ENCODE data around the gene CREG2. TPM values are rescaled to one million over a fixed set of nuclear protein-coding genes. Genes with fewer than 3 reads are reported as not detected.

Gene CREG2
- total and polyA plus RNA-seq, 2 donors: 0.51 to 0.63 TPM

- Histone ChIP-seq H3K4me1 (ENCODE audit: insufficient read depth) (no peaks in the 10 kb centered on the region), H3K4me3 (ENCODE audit: low read depth, low read length) (no peak overlapping the region), H3K27ac (ENCODE audit: low read depth) (no peak overlapping the region), H3K36me3 (ENCODE audit: insufficient read depth) (no peaks in the 10 kb centered on the region)
- DNase-seq (ENCODE audit: extremely low spot score): no peak
- WGBS: 92% methylated on average over 7 of the region's 7 CpGs
Observed at GRCh38 chr2:101374821-101375561, 12.3 kb downstream of the CREG2 start.

- WGBS: 81% methylated on average over 1 of the region's 1 CpG
- H3K4me1 ChIP-seq (ENCODE audit: insufficient read depth): no peaks in the 10 kb centered on the region
- no peak overlapping the region for H3K4me3 ChIP-seq (ENCODE audit: low read depth, low read length)
- H3K27ac ChIP-seq (ENCODE audit: low read depth): no peak overlapping the region
- DNase-seq (ENCODE audit: extremely low spot score): no peak
- H3K36me3 ChIP-seq (ENCODE audit: insufficient read depth): no peaks in the 10 kb centered on the region
Observed at GRCh38 chr2:101372792-101373191, 14.5 kb downstream of the CREG2 start.

- H3K36me3 ChIP-seq (ENCODE audit: insufficient read depth): no peaks in the 10 kb centered on the region
- H3K27ac ChIP-seq (ENCODE audit: low read depth): no peak overlapping the region
- no peak overlapping the region for H3K4me3 ChIP-seq (ENCODE audit: low read depth, low read length)
- no peak for DNase-seq (ENCODE audit: extremely low spot score)
- H3K4me1 ChIP-seq (ENCODE audit: insufficient read depth): no peaks in the 10 kb centered on the region
- 67% methylated on average over 4 of the region's 4 CpGs for WGBS
Observed at GRCh38 chr2:101371636-101372035, 15.7 kb downstream of the CREG2 start.

GRCh38 chr2:101369100-101369499 is 18.2 kb downstream of the CREG2 start:
- H3K4me1 ChIP-seq (ENCODE audit: insufficient read depth): no peaks in the 10 kb centered on the region
- no peak overlapping the region for H3K27ac ChIP-seq (ENCODE audit: low read depth)
- no peaks in the 10 kb centered on the region for H3K36me3 ChIP-seq (ENCODE audit: insufficient read depth)
- WGBS: 93% methylated on average over 4 of the region's 4 CpGs
- DNase-seq (ENCODE audit: extremely low spot score): no peak
- H3K4me3 ChIP-seq (ENCODE audit: low read depth, low read length): no peak overlapping the region

- WGBS: 83% methylated on average over 5 of the region's 5 CpGs
- Histone ChIP-seq H3K4me1 (ENCODE audit: insufficient read depth) (no peaks in the 10 kb centered on the region), H3K4me3 (ENCODE audit: low read depth, low read length) (no peak overlapping the region), H3K27ac (ENCODE audit: low read depth) (no peak overlapping the region), H3K36me3 (ENCODE audit: insufficient read depth) (no peaks in the 10 kb centered on the region)
- DNase-seq (ENCODE audit: extremely low spot score): no peak
Observed at GRCh38 chr2:101368376-101368775, 18.9 kb downstream of the CREG2 start.

GRCh38 chr2:101367508-101367907 is 19.8 kb downstream of the CREG2 start:
- H3K27ac ChIP-seq (ENCODE audit: low read depth): no peak overlapping the region
- no peak for DNase-seq (ENCODE audit: extremely low spot score)
- 79% methylated on average over 5 of the region's 5 CpGs for WGBS
- no peak overlapping the region for H3K4me3 ChIP-seq (ENCODE audit: low read depth, low read length)
- H3K36me3 ChIP-seq (ENCODE audit: insufficient read depth): no peaks in the 10 kb centered on the region
- no peaks in the 10 kb centered on the region for H3K4me1 ChIP-seq (ENCODE audit: insufficient read depth)

- no peak for DNase-seq (ENCODE audit: extremely low spot score)
- no peaks in the 10 kb centered on the region for H3K4me1 ChIP-seq (ENCODE audit: insufficient read depth)
- H3K36me3 ChIP-seq (ENCODE audit: insufficient read depth): no peaks in the 10 kb centered on the region
- WGBS: 87% methylated on average over 7 of the region's 7 CpGs
- H3K4me3 ChIP-seq (ENCODE audit: low read depth, low read length): no peak overlapping the region
- no peak overlapping the region for H3K27ac ChIP-seq (ENCODE audit: low read depth)
Observed at GRCh38 chr2:101364878-101365277, 22.4 kb downstream of the CREG2 start.

GRCh38 chr2:101362777-101363176 is 24.5 kb downstream of the CREG2 start:
- no peaks in the 10 kb centered on the region for H3K4me1 ChIP-seq (ENCODE audit: insufficient read depth)
- H3K36me3 ChIP-seq (ENCODE audit: insufficient read depth): no peaks in the 10 kb centered on the region
- WGBS: 76% methylated on average over 4 of the region's 4 CpGs
- no peak for DNase-seq (ENCODE audit: extremely low spot score)
- H3K4me3 ChIP-seq (ENCODE audit: low read depth, low read length): no peak overlapping the region
- no peak overlapping the region for H3K27ac ChIP-seq (ENCODE audit: low read depth)

- DNase-seq (ENCODE audit: extremely low spot score): no peak
- Histone ChIP-seq H3K4me1 (ENCODE audit: insufficient read depth) (no peaks in the 10 kb centered on the region), H3K27ac (ENCODE audit: low read depth) (no peak overlapping the region), H3K36me3 (ENCODE audit: insufficient read depth) (no peaks in the 10 kb centered on the region), H3K4me3 (ENCODE audit: low read depth, low read length) (no peak overlapping the region)
- WGBS: 82% methylated on average over 3 of the region's 3 CpGs
Observed at GRCh38 chr2:101362316-101362715, 25.0 kb downstream of the CREG2 start.

- H3K27ac ChIP-seq (ENCODE audit: low read depth): no peak overlapping the region
- 60% methylated on average over 2 of the region's 2 CpGs for WGBS
- H3K4me3 ChIP-seq (ENCODE audit: low read depth, low read length): no peak overlapping the region
- H3K36me3 ChIP-seq (ENCODE audit: insufficient read depth): no peaks in the 10 kb centered on the region
- no peak for DNase-seq (ENCODE audit: extremely low spot score)
- no peaks in the 10 kb centered on the region for H3K4me1 ChIP-seq (ENCODE audit: insufficient read depth)
Observed at GRCh38 chr2:101361522-101361921, 25.8 kb downstream of the CREG2 start.

GRCh38 chr2:101361121-101361520 is 26.2 kb downstream of the CREG2 start:
- Histone ChIP-seq H3K4me3 (ENCODE audit: low read depth, low read length) (no peak overlapping the region), H3K4me1 (ENCODE audit: insufficient read depth) (no peaks in the 10 kb centered on the region), H3K27ac (ENCODE audit: low read depth) (no peak overlapping the region), H3K36me3 (ENCODE audit: insufficient read depth) (no peaks in the 10 kb centered on the region)
- DNase-seq (ENCODE audit: extremely low spot score): no peak
- WGBS: 69% methylated on average over 4 of the region's 4 CpGs

GRCh38 chr2:101360232-101360631 is 27.1 kb downstream of the CREG2 start:
- Histone ChIP-seq H3K4me1 (ENCODE audit: insufficient read depth) (no peaks in the 10 kb centered on the region), H3K36me3 (ENCODE audit: insufficient read depth) (no peaks in the 10 kb centered on the region), H3K4me3 (ENCODE audit: low read depth, low read length) (no peak overlapping the region), H3K27ac (ENCODE audit: low read depth) (no peak overlapping the region)
- WGBS: 65% methylated on average over 4 of the region's 4 CpGs
- DNase-seq (ENCODE audit: extremely low spot score): no peak

GRCh38 chr2:101359410-101359954 is 27.8 kb downstream of the CREG2 start:
- WGBS: 89% methylated on average over 7 of the region's 7 CpGs
- H3K4me1 ChIP-seq (ENCODE audit: insufficient read depth): no peaks in the 10 kb centered on the region
- no peak for DNase-seq (ENCODE audit: extremely low spot score)
- H3K27ac ChIP-seq (ENCODE audit: low read depth): no peak overlapping the region
- no peaks in the 10 kb centered on the region for H3K36me3 ChIP-seq (ENCODE audit: insufficient read depth)
- no peak overlapping the region for H3K4me3 ChIP-seq (ENCODE audit: low read depth, low read length)

GRCh38 chr2:101357376-101357775 is 29.9 kb downstream of the CREG2 start:
- DNase-seq (ENCODE audit: extremely low spot score): no peak
- Histone ChIP-seq H3K4me3 (ENCODE audit: low read depth, low read length) (no peak overlapping the region), H3K27ac (ENCODE audit: low read depth) (no peak overlapping the region), H3K36me3 (ENCODE audit: insufficient read depth) (no peaks in the 10 kb centered on the region), H3K4me1 (ENCODE audit: insufficient read depth) (no peaks in the 10 kb centered on the region)

Data from urinary bladder (tissue), 4 donors.